NK-92 (cell line): Measurements from ENCODE around the gene CRYGA.
"Not testable (repeated sequence)": the region's sequence is repeated elsewhere in the genome, so short reads cannot be mapped to it uniquely, and the experiment has no call there.

ENCODE experiments used
- DNase-seq: peaks from one replicate; lab custom pipeline; 2025; ENCODE audit not compliant: unreplicated experiment; lab: John Stamatoyannopoulos, UW

The CRYGA gene

DNA sequence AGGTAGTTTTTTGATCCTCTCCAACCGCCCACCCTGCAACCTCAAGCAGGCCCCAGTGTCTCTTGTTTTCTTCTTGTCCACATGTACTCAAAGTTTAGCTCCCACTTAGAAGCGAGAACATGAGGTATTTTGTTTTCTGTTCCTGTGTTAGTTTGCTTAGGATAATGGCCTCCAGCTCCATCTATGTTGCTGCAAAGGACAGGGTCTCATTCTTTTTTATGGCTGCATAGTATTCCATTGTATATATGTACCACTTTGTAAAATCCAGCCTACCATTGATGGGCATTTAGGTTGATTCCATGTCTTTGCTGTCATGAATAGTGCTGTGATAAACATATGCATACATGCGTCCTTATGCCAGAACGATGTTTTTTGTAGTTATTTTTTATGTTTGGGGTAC lies 36.3 kb downstream of the CRYGA start:
- DNase-seq, result no peak

DNA sequence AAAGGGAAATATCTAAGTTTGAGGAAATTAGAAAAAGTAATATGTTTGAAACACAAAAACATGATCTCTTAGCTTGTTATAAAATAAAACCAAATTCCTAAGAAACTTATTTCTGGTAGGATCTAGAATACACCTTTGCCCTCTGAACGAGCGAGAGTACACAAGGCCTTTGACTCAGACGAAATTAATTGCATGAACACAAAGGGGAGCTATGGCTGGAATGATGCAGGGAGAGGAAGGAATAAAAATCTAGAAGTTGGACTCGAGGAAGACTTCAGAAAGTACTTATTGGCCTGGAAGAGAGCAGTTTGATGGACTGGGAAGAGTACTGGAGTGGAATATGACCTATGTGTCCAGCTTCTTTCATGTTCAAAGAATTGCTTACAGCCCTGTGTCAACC lies 38.1 kb downstream of the CRYGA start:
- no peak for DNase-seq

DNA sequence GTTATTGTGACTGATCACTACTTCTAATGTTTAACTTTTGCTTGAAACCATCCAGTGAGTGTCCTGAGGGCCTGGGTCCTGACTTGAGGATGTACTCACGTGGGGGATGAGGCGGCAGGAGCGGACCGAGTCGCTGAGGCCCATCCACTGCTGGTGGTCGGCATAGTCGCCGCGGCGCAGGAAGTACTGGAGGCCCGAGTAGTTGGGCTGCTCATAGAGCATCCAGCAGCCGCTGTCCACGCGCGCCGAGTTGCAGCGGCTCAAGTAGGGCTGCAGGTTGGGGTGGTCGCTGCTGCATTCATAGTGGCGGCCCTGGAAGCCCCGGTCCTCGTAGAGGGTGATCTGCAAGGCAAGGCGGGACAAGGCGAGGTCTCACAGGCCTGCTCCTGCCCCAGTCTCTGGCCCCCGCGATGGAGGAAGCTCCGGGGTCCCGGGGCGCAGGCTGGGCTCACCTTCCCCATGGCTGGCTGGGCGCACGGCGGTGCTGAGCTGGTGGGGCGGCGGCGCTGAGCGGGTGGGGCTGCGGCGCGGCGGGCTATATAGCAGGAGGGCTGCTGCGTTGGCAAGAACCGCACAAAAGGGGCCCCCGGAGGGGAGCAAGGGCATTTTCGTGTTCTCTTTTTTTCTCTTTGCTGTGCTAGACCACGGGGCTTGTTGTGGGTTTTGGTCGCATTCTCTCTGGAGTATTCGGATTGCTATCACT lies 39.2 kb downstream of the CRYGA start, which contains the start of gene CRYGD:
Gene CRYGD, minus strand, starts transcription at position 512 of the 703 bp plus-strand sequence. Its CDS starts 51 bp downstream, at position 461.
- DNase-seq, result not testable (repeated sequence)

DNA sequence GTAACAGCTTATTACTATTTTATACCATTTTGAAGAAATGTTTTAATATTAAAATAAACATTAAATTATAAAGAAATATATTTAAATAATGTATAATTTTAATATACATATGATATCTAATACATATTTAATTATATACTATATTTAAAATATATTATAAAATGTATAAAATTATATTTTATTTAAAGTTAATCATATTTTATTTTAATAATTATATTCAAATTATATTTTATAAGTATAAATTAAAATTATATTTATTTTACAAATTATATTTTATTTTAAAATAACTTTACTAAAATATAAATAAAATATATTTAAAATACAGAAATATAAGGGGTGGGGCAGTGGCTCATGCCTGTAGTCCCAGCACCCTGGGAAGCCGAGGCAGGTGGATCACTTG lies 41.1 kb downstream of the CRYGA start:
- DNase-seq, result no peak

DNA sequence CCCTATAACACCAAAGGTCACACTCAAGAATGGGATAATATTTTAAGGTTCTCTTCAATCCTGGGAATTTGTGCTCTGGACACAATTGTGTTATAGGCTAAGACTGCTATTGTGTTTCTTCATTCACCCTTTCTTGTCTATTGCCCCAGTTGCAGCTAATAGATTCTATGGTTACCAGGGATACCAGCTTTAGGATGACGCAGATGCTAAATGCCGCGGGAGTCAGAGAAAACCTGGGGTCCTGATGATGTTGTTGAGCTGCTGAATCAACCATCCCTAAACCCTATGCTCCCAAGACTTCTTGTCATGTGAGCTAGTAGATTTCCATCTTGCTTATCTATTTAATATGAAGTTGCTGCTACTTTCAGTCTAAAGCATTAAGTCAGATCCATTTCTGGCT lies 44.5 kb downstream of the CRYGA start:
- DNase-seq, result no peak

DNA sequence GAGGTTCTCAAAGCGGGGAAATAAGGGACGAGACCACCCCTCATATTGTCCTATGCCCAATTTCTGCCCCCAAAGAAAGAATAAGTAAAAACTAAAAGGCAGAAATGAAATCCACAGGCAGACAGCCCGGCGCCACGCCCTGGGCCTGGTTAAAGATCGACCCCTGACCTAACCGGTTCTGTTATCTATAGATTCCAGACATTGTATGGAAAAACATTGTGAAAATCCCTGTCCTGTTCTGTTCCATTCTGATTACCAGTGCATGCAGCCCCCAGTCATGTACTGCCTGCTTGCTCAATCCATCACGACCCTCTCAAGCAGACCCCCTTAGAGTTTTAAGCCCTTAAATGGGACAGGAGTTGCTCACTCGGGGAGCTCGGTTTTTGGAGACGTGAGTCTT lies 46.0 kb downstream of the CRYGA start:
- DNase-seq, result not testable (repeated sequence)

DNA sequence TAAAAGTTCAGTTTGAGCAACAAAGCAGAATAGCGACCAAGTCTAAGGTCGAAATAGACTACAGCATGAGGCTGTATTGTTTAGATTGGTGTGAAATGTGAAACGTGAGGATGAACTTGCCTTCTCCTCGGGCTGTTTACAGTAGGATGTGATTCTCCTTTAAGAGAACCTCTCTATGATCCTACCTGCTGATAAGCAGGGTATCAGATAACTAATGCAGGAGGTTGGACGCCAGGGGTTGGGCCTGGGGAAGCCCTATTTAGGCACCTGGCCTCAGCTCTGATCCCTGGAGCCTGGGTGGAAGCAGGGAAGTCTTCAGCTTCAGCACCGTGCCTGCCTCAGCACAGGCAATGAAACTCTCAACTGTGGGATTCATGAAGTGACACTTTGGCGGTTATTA lies 50.4 kb downstream of the CRYGA start:
- no peak for DNase-seq

DNA sequence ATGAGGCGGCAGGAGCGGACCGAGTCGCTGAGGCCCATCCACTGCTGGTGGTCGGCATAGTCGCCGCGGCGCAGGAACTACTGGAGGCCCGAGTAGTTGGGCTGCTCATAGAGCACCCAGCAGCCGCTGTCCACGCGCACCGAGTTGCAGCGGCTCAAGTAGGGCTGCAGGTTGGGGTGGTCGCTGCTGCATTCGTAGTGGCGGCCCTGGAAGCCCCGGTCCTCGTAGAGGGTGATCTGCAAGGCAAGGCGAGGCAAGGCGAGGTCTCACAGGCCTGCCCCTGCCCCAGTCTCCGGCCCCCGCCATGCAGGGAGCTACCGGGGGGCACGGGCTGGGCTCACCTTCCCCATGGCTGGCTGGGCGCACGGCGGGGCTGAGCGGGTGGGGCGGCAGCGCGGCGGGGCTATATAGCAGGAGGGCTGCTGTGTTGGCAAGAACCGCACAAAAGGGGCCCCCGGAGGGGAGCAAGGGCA lies 51.1 kb downstream of the CRYGA start:
- not testable (repeated sequence) for DNase-seq
